GM19351 (cell line): ENCODE results near the gene ZMIZ1.
A peak's percentile ranks its signal among the peaks of the same experiment; 100 is the strongest.

Experiments
- ATAC-seq: cut with Tn5 transposase; IDR thresholded peaks from one replicate; pipeline ENCODE4 v1.9.1; 2021; ENCODE audit warnings: mild to moderate bottlenecking, moderate library complexity; ENCODE audit not compliant: unreplicated experiment

ZMIZ1 gene

GRCh38 chr10:79241629-79241989 is 172.8 kb downstream of the ZMIZ1 start:
- no peak for ATAC-seq

GRCh38 chr10:79241990-79242619 is 173.3 kb downstream of the ZMIZ1 start:
- ATAC-seq = peak; percentile 19

- peak; percentile 34 for ATAC-seq
Observed at GRCh38 chr10:79242620-79243152, 173.9 kb downstream of the ZMIZ1 start.

GRCh38 chr10:79243181-79244067 is 174.7 kb downstream of the ZMIZ1 start:
- peak; percentile 39 for ATAC-seq

- no peak for ATAC-seq
Observed at GRCh38 chr10:79244068-79244442, 175.3 kb downstream of the ZMIZ1 start.

GRCh38 chr10:79244841-79245504 is 176.2 kb downstream of the ZMIZ1 start:
- peak; percentile 28 for ATAC-seq

GRCh38 chr10:79245539-79246208 is 176.9 kb downstream of the ZMIZ1 start:
- no peak for ATAC-seq

GRCh38 chr10:79246209-79246581 is 177.4 kb downstream of the ZMIZ1 start:
- ATAC-seq = no peak

GRCh38 chr10:79246606-79247275 is 178.0 kb downstream of the ZMIZ1 start:
- ATAC-seq = no peak

- ATAC-seq = no peak
Observed at GRCh38 chr10:79247373-79248137, 178.8 kb downstream of the ZMIZ1 start.

- no peak for ATAC-seq
Observed at GRCh38 chr10:79248341-79249185, 179.8 kb downstream of the ZMIZ1 start.

- ATAC-seq = peak; percentile 61
Observed at GRCh38 chr10:79249186-79250121, 180.7 kb downstream of the ZMIZ1 start.

- no peak for ATAC-seq
Observed at GRCh38 chr10:79250259-79250658, 181.5 kb downstream of the ZMIZ1 start.

GRCh38 chr10:79252450-79252849 is 183.7 kb downstream of the ZMIZ1 start:
- ATAC-seq = no peak

- no peak for ATAC-seq
Observed at GRCh38 chr10:79252971-79253370, 184.2 kb downstream of the ZMIZ1 start.

GRCh38 chr10:79253704-79254103 is 184.9 kb downstream of the ZMIZ1 start:
- no peak for ATAC-seq

GRCh38 chr10:79254333-79255006 is 185.7 kb downstream of the ZMIZ1 start:
- no peak for ATAC-seq
